ENCODE measurements around the gene ZNF74.

ZNF74 gene

DNA sequence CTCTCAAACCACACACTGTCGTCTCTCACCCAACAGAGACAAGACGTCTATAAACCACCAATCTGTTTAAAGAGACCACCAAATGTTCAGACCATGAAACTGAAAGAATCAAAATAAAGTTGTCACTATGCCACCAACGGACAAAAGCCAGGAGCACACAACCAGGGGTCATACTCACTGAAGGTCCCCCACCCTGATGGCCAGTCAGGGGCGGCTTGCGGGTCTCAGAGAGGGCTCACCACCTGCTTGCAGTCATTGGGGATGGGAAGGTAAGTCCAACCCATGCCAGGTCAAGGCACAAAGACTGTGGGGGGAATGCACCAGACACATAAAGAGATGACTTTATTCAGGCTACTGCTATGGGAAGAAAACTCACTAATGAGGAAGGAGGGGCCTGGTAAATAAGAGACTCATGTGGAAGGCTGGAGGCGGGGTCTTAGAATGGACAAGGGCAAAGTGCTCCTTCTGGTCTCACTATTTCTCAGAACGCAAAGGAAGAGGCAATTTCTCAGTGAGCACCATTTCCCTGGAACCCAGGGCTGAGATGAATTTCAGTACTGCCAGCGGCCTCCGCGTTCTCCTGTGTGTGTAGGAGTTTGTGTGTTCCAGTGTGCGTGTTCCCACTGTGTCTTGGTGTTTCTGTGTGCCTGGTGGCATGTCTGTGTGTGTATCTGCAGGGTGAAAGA lies 26.3 kb downstream of the ZNF74 start:
- DNase-seq (ENCODE audit: low spot score), result no peak

DNA sequence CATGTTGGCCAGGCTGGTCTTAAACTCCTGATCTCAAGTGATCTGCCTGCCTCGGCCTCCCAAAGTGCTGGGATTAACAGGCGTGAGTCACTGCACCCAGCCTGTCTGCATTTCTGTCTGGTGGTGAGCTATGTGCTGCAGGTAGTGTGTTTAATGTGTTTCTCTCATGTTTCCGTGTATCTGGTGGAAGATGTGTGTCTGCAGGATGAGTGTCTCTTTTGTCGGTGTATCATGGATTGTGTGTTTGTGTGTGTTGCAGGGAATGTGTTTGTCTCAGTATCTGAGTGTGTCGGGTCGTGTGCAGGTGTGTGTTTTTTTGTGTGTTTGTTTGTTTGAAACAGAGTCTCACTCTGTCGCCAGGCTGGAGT lies 27.5 kb downstream of the ZNF74 start:
- DNase-seq (ENCODE audit: low spot score), result no peak

DNA sequence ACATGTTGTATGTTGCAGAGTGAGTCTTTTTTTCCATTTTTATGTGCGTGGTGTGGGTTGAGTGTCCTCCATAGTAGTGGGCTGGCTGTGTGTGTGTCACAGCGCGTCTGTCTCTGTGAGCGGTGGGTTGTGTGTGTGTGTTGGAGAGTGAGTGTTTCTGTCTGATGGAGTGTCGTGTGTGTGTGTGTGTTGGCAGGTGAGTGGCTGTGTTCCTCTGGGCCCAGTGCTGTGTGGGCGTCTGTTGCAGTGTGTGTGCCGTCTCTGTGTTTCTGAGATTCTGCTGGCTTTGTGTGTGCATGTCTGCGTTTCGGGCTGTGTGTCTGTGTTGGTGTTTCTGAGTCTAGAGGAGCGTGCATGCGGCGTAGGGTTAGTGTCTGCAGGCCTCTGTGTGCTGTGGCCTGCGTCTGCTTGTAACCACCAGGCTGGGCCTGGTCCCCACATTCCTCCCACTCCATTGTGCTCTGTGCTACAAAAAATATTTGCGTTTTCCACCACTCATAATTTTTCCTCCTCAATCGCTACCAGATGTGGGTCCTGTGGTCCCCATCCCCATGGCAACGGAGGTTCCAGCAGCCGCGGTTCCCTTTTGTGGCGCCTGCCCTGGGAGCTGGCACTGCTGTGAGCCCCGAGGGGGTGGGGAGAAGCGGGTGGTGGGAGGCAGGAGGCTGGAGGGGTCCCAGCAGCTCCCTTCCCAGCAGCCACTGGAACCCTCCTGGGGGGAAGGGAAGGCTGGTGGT lies 28.5 kb downstream of the ZNF74 start:
- peak; percentile 96 for DNase-seq (ENCODE audit: low spot score)

DNA sequence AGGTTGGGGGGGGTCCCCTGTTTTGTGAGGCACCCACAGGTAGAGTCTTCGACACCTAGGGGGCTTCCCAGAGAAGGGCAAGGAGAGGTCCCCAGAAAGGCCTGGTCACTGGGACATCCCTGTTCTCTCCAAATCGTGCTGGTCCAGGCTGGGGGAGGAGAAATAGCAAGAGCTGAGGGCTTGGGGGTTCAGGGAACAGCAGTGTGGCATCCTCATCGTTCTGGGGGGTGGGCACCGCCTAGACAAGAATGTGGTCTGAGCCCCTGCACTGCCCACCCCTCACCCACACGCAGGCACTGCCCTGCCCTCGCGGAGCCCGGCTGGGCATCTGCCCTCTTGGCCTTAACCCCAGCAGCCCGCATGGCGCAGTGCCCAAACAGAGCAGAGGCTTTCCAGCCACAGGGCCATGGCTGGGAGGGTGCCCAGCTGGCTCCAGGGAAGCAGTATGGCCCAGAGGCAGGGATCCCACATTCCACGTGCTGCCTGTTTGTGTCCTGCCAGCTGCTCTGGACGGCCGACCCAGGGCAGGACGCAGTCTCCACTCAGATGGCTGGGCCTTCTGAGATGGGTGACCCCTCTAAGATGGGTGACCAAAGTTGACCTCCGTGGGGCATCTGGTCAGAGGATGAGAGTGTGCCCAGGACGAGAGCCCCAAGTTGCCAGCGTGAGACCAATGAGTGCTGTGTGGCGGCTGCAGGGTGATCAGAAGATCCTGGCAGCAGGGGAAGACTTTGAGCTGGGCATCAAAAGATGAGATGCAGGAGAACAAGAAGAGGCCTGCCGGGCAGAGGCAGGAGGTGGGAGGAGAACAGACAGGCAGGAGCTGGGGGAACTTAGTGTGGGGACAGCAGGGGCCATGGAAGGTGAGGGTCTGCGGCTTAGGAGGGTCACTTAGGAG lies 29.3 kb downstream of the ZNF74 start:
- DNase-seq (ENCODE audit: low spot score), result peak; percentile 90

DNA sequence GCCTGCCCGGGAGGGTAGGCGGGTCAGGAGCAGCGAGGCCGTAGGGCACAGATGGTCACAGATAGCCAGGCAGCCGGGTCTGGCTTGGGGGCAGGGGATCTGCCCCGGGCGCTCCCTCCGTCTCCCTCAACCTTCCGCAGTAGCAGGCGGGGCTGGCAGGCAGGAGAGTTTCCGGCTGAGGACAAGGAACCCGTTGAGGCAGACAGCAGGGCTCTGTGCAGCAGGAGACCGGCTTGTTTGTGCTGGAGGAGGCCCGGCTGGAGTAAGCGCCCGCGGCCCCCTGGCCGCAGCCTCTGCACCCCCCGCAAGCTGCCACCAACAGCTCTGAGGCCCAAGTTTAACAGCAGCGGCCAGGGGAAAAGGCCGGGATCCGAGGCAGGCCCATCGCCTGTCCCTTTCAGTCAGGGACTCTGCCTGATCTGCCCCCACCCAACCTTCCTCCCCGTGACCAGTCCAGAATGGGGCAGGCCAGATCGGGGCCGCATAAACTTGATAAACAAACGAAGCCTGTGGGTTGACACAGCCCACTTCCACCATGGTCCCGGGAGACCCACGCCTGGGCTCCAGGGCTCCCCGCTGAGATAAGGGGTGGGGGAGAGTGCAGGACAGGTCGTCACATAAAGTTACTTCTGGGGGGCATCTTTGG lies 30.1 kb downstream of the ZNF74 start:
- DNase-seq (ENCODE audit: low spot score), result no peak

DNA sequence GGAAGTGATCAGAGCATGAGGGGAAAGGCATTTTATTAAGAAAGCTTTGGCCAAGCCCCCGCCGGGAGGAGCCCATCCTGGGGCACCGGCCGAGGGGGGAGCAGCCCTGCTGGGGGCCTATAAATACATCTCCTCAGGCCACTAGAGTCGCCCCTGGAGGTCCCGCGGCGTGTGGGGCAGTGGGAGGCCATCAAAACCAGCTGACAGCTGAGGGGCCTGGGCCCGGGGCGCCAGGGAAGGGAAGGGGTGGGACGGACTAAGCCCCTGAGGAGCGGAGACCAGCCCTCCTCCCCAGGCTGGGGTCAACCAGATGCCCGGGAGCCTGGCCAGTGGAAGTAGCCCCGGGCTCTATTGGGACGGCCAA lies 30.6 kb downstream of the ZNF74 start:
- DNase-seq (ENCODE audit: low spot score), result no peak

DNA sequence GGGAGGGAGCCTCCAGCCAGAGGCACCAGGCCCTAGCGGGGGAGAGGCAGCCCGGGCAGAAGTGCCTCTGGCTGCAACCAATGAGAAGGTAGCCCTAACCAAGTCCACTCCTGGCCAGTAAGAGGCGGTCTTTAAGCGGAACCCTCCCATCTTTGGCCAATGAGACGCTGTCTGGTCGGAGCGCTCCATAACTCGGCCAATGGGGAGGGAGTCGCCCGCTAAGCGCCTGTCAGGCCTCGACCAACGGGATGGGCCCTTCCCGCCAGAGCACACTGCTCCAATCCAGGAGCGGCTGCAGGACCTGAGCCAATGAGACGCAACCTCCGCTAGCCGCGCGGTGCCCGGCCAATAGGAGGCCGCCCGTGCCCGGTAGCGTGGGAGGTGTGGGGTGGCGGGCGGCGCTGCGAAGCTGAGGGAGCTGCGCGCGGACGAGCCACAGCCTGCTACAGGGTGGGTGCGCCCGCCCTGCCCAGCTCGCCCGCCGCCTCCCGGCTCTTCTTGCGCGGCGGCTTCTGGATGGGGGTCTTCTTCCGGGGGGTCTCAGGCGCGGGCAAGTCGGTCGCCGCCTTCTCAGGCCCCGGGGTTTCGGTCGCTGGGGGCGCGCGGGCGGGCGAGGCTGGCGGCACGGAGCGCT lies 31.1 kb downstream of the ZNF74 start:
- peak; percentile 59 for DNase-seq (ENCODE audit: low spot score)

DNA sequence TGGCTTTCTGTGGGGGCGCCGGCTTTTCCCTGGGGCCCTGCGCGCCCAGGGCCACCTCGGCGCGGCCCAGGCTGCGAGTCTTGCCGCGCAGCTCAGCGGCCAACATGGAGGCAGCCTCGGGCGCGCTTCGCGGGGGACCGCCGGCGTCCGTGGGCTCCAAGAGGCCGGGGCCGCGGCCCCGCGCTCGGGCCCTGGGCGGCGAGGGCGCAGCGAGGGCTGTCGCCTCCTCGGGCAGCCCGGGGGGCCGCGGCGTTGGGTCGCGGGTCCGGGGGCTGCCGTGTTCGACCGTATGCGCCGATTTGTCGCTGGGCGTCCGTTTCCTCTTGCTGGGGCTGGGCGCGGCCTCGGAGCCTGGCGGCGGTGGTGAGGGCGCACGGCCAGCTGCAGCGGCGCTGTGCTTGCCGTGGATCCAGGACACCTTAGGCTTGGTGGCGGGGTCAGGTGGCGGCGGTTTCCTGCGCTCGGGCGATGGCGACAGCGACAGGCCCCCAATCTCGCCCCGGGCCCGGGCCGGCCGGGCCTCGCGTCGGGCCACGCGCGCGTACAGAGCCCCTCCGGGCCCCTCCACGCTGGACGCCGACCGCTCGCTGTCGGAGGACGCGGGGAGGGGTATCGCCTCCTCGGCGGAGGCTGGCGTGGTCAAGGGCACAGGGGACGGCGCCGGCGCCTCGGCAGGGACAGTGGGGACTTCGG lies 31.8 kb downstream of the ZNF74 start:
- DNase-seq (ENCODE audit: low spot score), result no peak

DNA sequence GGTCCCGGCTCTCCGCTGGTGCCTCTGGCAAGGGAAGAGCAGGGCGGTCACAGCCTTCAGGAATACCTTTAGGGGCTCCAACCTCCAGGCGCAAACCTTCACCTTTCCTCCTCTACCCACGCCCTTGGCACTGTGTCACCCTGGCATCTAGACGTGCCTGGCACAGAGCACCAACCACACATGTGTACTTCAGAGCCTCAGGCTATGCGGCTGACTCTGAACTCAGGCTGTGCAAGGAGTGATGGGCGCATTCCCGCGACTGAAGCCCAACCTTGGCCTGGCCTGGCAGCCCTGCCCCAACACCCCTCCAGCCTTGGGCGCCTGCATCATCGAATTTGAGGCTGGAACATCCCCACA lies 32.3 kb downstream of the ZNF74 start:
- no peak for DNase-seq (ENCODE audit: low spot score)

DNA sequence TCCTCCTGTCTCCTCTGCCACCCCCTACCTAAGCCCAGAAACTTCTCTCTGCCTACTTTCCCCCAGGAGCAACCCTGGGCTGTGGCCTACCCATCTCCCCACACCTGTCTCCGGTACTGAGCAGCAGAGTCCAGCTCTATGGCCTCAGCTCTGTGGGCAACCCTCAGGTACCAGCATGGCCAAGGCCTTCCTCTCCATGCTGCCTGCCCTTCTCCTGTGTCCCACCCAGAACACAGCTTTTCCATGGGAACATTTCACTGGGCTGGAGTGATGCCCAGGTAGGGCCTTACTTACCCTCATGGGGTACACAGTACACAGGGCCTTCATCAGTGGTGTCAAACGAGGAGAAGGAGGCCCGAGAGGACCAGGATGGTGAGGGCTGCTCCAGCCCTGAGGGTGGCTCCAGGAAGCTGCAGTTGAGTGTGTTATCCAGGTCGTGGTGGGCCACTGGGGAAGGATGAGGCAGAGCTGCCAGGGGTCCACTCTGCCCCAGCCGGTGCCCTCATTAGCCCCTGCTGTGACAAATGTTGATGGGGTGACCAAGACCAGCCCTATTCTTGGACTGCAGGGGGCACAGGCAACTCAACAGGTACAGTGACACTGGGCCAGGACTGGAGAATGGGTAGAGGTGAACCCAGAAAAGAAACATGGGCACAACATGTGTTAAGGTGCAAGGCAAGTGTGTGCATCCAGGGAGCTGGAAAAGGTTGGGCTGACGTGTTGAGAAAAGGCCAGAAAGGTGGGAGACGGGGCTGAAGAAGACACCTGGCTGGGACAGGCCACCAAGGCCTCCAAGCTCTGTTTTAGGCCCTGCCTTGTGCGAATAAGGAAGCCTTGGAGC lies 33.4 kb downstream of the ZNF74 start:
- DNase-seq (ENCODE audit: low spot score), result no peak

DNA sequence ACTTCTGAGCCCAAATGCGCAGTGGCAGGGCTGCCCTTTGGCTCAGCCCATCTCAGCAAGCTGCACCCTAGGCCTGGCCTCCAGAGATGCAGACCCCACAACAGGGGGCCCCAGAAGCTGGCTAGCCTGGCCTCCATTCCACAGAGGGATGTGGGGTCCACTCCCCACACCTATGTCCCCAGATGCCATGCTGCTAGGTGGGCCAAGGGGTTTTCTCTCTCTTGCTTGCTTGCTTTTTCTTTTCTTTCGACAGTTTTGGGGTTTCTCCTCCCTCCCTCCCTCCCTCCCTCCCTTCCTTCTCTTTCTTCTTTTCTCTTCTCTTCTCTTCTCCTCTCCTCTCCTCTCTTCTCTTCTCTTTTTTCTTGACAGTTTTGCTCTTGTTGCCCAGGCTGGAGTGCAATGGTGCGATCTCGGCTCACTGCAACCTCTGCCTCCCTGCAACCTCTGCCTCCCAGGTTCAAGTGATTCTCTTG lies 34.0 kb downstream of the ZNF74 start:
- DNase-seq (ENCODE audit: low spot score), result no peak

DNA sequence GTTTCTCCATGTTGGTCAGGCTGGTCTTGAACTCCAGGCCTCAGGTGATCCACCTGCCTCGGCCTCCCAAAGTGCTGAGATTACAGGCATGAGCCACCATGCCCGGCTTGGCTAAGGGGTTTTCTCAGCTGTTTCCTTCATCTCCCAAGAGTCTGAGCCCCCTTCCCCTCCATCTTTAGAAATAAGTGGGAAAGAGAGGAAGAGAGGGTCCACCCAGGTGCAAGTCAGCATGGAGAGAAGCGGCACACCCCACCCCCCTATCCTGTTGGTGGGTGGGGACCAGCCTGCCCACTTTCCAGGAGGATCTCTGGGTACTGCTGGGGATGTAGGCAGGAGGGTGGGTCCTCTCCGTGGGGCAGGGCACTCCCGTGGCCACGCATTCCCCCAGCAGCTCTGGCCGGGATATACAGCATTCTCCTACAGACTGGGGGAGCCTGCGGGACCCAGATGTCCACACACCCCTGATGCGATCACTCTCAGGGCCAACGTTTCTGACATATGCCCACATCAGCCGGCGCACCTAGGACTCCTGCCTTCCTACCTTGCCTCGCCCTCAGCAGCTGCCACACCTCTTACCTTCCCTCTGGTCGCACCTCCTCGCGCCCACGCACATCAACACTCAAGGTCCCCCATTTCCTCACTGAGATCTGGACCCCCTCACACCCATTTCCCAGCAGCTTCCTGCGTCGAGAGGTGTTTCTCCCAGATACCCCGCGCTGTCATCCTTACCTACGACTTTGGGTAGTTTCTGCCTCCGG lies 34.7 kb downstream of the ZNF74 start:
- no peak for DNase-seq (ENCODE audit: low spot score)

DNA sequence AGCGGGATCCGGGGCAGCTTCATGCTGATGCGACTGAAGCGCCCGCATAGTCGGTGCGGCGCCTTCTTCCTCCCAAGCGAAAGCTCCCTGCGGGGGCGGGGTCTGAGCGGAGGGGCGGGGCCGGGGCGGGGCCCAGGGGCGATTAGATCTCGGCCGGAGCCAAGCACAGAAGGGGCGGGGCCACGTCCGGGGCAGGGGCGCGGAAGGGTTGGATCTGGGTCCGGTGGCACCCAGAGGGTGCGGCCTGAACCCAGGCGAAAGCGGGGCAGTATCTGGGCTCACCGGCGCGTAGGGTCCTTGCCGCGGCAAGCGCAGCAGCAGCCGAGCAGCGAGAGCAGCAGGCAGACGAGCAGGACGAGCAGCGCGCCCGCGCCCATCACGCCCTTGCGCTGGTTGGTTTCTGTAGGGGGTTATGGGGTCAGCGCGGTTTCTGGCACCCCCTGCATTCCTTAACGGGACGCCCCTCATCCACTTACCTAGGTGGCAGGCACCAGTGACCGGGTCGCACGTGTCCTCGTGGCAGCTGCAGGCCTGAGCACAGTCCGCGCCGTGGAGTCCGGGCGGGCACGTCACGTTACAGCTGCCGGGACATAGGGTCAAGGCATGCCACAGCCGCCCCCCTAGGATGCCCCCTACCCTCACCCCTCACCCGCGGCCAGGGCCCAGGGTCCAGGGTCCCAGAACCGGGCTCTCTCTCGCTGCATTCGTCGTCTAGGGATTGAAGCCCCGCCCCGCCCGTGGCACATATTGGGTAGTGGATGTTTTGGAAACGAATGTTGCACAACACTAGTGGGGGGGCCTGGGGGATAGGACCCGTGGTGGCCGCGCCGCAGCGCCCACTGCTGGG lies 35.5 kb downstream of the ZNF74 start:
- DNase-seq (ENCODE audit: low spot score), result peak; percentile 25

DNA sequence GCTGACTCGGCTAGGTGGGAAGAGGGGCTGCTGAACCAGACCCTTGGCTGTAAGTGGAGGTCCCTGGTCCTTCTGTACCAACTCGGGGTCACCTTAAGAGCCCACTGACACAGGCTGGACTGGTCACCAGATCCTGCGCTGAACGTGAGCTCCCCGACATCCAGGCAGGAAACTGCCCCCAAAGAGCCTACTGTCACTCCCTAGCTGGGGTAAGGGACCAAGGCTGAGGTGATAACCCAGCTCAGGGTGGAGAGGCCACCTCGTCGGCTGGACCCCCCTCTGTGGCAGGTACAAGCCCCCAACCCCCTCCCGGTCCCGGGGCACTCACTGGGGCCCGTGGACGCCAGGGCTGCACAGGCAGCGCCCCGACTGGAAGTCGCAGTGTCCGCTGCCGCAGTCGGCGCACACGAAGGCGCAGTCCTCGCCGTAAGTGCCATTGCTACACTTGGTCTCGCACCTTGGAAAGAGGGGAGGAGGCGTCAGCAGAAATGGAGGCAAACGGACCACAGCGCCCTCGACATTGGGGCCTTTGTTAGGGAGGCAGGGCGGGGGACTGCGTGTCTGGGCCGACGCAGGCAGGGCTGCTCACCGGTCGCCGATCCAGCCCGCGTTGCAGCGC lies 36.3 kb downstream of the ZNF74 start:
- DNase-seq (ENCODE audit: low spot score), result no peak

DNA sequence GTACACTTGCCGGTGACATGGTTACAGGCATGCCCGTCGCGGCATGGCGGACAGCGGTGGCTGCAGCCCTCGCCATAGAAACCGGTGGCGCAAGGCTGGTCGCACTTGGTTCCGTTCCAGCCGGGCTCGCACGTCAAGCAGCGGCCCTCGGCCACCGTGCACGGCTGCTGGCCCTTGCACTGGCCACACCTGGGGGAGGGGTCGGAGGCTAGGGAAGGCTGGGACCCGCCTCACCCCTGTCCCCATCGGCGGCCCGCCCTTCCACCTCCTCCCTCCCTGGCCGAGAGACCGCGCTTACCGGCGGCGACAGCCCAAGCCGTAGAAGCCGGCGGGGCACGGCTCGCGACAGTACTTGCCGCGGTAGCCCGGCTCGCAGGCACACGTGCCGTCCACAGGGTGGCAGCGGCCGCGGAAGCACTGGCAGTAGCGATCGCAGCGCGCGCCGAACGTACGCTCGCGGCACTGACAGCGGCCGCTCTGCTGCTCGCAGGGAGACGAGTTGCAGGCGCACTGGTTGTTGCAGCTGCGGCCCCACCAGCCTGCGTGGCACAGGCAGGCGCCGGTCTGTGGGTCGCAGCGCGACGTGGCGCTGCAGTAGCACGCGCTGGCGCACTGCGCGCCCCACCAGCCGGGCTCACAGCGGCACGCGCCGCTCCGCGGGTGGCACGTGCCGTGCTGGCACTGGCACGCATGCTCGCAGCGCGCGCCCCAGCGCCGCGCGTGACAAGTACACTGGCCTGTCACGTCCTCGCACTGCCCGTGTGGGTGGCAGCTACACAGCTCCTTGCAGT lies 37.0 kb downstream of the ZNF74 start:
- no peak for DNase-seq (ENCODE audit: low spot score)

DNA sequence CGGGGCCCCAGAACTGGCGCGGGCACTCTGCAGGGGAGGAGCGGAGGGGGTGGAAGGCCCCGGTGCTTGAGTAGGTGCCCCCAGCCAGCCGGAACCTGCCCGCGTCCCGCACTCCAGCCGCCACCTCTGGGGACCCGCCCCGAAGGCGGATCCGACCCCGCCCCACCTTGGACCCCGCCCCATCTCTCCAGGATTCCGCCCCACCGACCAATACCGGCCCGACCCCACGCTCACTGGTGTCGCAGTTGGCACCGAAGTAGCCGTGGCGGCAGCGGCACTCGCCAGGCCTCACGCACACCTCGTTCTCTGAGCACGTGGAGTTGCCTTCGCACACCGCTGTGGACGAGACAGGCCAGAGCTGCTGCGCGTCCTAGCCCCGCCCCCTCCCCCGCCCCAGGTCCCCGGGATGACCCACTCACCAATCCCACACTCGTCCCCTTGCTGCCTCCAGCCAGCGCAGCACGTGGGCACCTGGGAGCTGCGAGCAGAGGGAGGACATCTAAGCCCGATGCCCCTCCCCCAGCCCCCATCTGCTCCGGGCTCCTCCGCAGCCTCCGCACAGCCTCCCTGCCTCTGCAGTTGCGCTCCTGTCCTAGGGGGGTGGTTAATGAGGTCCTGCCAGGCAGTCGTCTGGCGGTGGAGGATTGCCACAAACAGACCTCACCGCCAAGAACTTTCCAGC lies 37.7 kb downstream of the ZNF74 start:
- no peak for DNase-seq (ENCODE audit: low spot score)

DNA sequence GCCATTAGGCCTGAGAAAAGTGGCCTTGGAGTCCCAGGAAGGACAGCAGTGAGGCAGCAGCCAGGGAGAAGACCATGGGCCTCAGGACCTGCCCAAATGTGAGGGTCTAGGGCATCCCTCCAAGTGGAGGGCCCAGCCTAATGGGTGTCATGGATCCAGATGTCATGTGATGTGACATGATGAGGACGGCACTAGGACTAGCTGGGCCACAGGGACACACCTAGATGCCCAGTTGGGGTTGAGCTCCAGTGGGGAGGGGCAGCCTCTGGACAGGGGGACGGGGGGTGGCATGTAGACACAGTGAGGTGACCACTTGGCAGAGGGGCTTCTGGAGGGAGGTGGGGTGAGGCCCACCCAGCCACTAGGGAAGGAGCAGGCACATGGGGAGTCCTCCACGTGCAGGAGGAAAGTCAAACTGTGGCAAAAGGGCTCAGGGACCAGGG lies 38.3 kb downstream of the ZNF74 start:
- DNase-seq (ENCODE audit: low spot score), result no peak
